Activated T-cell treated with anti-CD3 and anti-CD28 coated beads, Interleukin-2, amount 50 U/mL, for 72 hours (primary cell): ENCODE results near the gene ENOX1. TPM values are rescaled to one million over a fixed set of nuclear protein-coding genes. Genes with fewer than 3 reads are reported as not detected.

ENCODE experiments used
- ATAC-seq, 2 donors: fragments of 150-1000 bp; cut with Tn5 transposase; replicated peaks in 1 of 2; 2 replicates each; pipeline ENCODE4 v1.10.0; 2021; ENCODE audit warnings: moderate library complexity in 2 of 2, mild to moderate bottlenecking in 1 of 2
- DNase-seq, 2 donors: peaks; one replicate each; pipeline ENCODE4 v3.0.0; 2021 to 2022; ENCODE audit warnings: mixed read lengths in 1 of 2
- H3K27ac Mint-ChIP-seq: one replicate; pipeline ENCODE4 v1.8.0; 2022; ENCODE audit warnings: mild to moderate bottlenecking, moderate library complexity, mixed read lengths
- H3K27me3 Mint-ChIP-seq: one replicate; pipeline ENCODE4 v1.8.0; 2022; ENCODE audit warnings: low read depth, mixed read lengths
- H3K36me3 Mint-ChIP-seq, 2 donors: one replicate each; pipeline ENCODE4 v1.8.0; 2022; ENCODE audit warnings: mixed read lengths in 2 of 2, mild to moderate bottlenecking in 1 of 2; ENCODE audit not compliant: insufficient read depth in 2 of 2
- H3K4me1 Mint-ChIP-seq: one replicate; pipeline ENCODE4 v1.8.0; 2022; ENCODE audit warnings: low read depth, mixed read lengths
- H3K4me3 Mint-ChIP-seq, 2 donors: one replicate each; pipeline ENCODE4 v1.8.0; 2022; ENCODE audit warnings: mild to moderate bottlenecking in 2 of 2, mixed read lengths in 2 of 2, moderate library complexity in 2 of 2
- H3K9me3 Mint-ChIP-seq, 2 donors: one replicate each; pipeline ENCODE4 v1.8.0; 2022; ENCODE audit warnings: mixed read lengths in 2 of 2
- total RNA-seq, 2 donors: library from RNA; stranded (reverse); gene quantifications; one replicate each; pipeline ENCODE4 v1.2.3, GENCODE V29; 2022

ENOX1 gene
- total RNA-seq, 2 donors from 2014 or later: 1.2 to 2.0 TPM

- Mint-ChIP-seq H3K27me3 (peaks cover 9% of the 10 kb centered on the region), H3K36me3 (no peaks in the 10 kb centered on the region), H3K4me3 (no peak overlapping the region), H3K4me1 (no peaks in the 10 kb centered on the region), H3K9me3 (no peaks in the 10 kb centered on the region), H3K27ac (no peak overlapping the region)
- ATAC-seq (no peak), DNase-seq (no peak)
These were observed 492.8 kb downstream of the ENOX1 start for GRCh38 chr13:43293986-43294385.

- H3K4me3 Mint-ChIP-seq: no peak overlapping the region
- DNase-seq: no peak
- no peak for ATAC-seq
- H3K27ac Mint-ChIP-seq: no peak overlapping the region
- H3K36me3 Mint-ChIP-seq: no peaks in the 10 kb centered on the region
- H3K27me3 Mint-ChIP-seq: peaks cover 5% of the 10 kb centered on the region
- no peaks in the 10 kb centered on the region for H3K9me3 Mint-ChIP-seq
- no peaks in the 10 kb centered on the region for H3K4me1 Mint-ChIP-seq
These were observed 493.2 kb downstream of the ENOX1 start for GRCh38 chr13:43293561-43293960.

GRCh38 chr13:43293008-43293407 lies 493.8 kb downstream of the ENOX1 start:
- Mint-ChIP-seq H3K9me3 (no peaks in the 10 kb centered on the region), H3K4me1 (no peaks in the 10 kb centered on the region), H3K4me3 (no peak overlapping the region), H3K36me3 (no peaks in the 10 kb centered on the region), H3K27me3 (no peaks in the 10 kb centered on the region), H3K27ac (no peak overlapping the region)
- peak in 1 of 2 donors; percentile 3 for DNase-seq
- ATAC-seq: peak; percentile 35 to 45

GRCh38 chr13:43291287-43292060 lies 495.3 kb downstream of the ENOX1 start:
- H3K4me3 Mint-ChIP-seq: no peak overlapping the region
- no peak for ATAC-seq
- H3K9me3 Mint-ChIP-seq: no peaks in the 10 kb centered on the region
- no peaks in the 10 kb centered on the region for H3K4me1 Mint-ChIP-seq
- no peaks in the 10 kb centered on the region for H3K36me3 Mint-ChIP-seq
- no peak for DNase-seq
- no peaks in the 10 kb centered on the region for H3K27me3 Mint-ChIP-seq
- H3K27ac Mint-ChIP-seq: no peak overlapping the region

- H3K4me3 Mint-ChIP-seq: no peak overlapping the region
- H3K36me3 Mint-ChIP-seq: no peaks in the 10 kb centered on the region
- ATAC-seq (no peak), DNase-seq (no peak)
- no peaks in the 10 kb centered on the region for H3K27me3 Mint-ChIP-seq
- no peak overlapping the region for H3K27ac Mint-ChIP-seq
- no peaks in the 10 kb centered on the region for H3K4me1 Mint-ChIP-seq
- no peaks in the 10 kb centered on the region for H3K9me3 Mint-ChIP-seq
These were observed 497.1 kb downstream of the ENOX1 start for GRCh38 chr13:43289470-43290255.

GRCh38 chr13:43286751-43287150 lies 500.0 kb downstream of the ENOX1 start:
- no peaks in the 10 kb centered on the region for H3K4me1 Mint-ChIP-seq
- no peaks in the 10 kb centered on the region for H3K9me3 Mint-ChIP-seq
- no peaks in the 10 kb centered on the region for H3K27me3 Mint-ChIP-seq
- DNase-seq (no peak), ATAC-seq (no peak)
- no peaks in the 10 kb centered on the region for H3K36me3 Mint-ChIP-seq
- H3K27ac Mint-ChIP-seq: no peak overlapping the region
- H3K4me3 Mint-ChIP-seq: no peak overlapping the region

GRCh38 chr13:43285933-43286597 lies 500.7 kb downstream of the ENOX1 start:
- no peak overlapping the region for H3K27ac Mint-ChIP-seq
- H3K27me3 Mint-ChIP-seq: no peaks in the 10 kb centered on the region
- no peak for DNase-seq
- H3K9me3 Mint-ChIP-seq: no peaks in the 10 kb centered on the region
- H3K4me3 Mint-ChIP-seq: no peak overlapping the region
- no peaks in the 10 kb centered on the region for H3K4me1 Mint-ChIP-seq
- ATAC-seq: no peak
- H3K36me3 Mint-ChIP-seq: no peaks in the 10 kb centered on the region

- ATAC-seq: no peak
- Mint-ChIP-seq H3K27me3 (no peaks in the 10 kb centered on the region), H3K27ac (no peak overlapping the region), H3K9me3 (no peaks in the 10 kb centered on the region), H3K4me1 (no peaks in the 10 kb centered on the region), H3K36me3 (no peaks in the 10 kb centered on the region), H3K4me3 (no peak overlapping the region)
- no peak for DNase-seq
These were observed 502.6 kb downstream of the ENOX1 start for GRCh38 chr13:43284162-43284561.

- Mint-ChIP-seq H3K9me3 (no peaks in the 10 kb centered on the region), H3K27me3 (no peaks in the 10 kb centered on the region), H3K36me3 (no peaks in the 10 kb centered on the region), H3K4me3 (no peak overlapping the region), H3K4me1 (no peaks in the 10 kb centered on the region), H3K27ac (no peak overlapping the region)
- no peak for ATAC-seq
- no peak for DNase-seq
These were observed 507.1 kb downstream of the ENOX1 start for GRCh38 chr13:43279696-43280095.

- Mint-ChIP-seq H3K4me3 (no peak overlapping the region), H3K4me1 (no peaks in the 10 kb centered on the region), H3K36me3 (peaks cover 0 to 2% of the 10 kb centered on the region in 2 donors), H3K9me3 (no peaks in the 10 kb centered on the region), H3K27ac (no peak overlapping the region), H3K27me3 (peaks cover 8% of the 10 kb centered on the region)
- DNase-seq (no peak), ATAC-seq (no peak)
These were observed 508.6 kb downstream of the ENOX1 start for GRCh38 chr13:43278127-43278526.

- Mint-ChIP-seq H3K4me3 (no peak overlapping the region), H3K4me1 (no peaks in the 10 kb centered on the region), H3K9me3 (no peaks in the 10 kb centered on the region), H3K27ac (no peak overlapping the region), H3K36me3 (peaks cover 0 to 2% of the 10 kb centered on the region in 2 donors), H3K27me3 (peaks cover 13% of the 10 kb centered on the region)
- ATAC-seq: no peak
- DNase-seq: no peak
These were observed 509.6 kb downstream of the ENOX1 start for GRCh38 chr13:43277142-43277541.

GRCh38 chr13:43274881-43275280 lies 511.9 kb downstream of the ENOX1 start:
- DNase-seq: no peak
- no peak overlapping the region for H3K4me3 Mint-ChIP-seq
- peaks cover 13% of the 10 kb centered on the region for H3K27me3 Mint-ChIP-seq
- no peak for ATAC-seq
- no peak overlapping the region for H3K27ac Mint-ChIP-seq
- no peaks in the 10 kb centered on the region for H3K9me3 Mint-ChIP-seq
- H3K36me3 Mint-ChIP-seq: peaks cover 0 to 2% of the 10 kb centered on the region in 2 donors
- H3K4me1 Mint-ChIP-seq: no peaks in the 10 kb centered on the region

GRCh38 chr13:43273362-43273761 lies 513.4 kb downstream of the ENOX1 start:
- no peaks in the 10 kb centered on the region for H3K9me3 Mint-ChIP-seq
- no peak for DNase-seq
- H3K36me3 Mint-ChIP-seq: peaks cover 0 to 2% of the 10 kb centered on the region in 2 donors
- peaks cover 13% of the 10 kb centered on the region for H3K27me3 Mint-ChIP-seq
- no peak overlapping the region for H3K27ac Mint-ChIP-seq
- H3K4me3 Mint-ChIP-seq: no peak overlapping the region
- H3K4me1 Mint-ChIP-seq: no peaks in the 10 kb centered on the region
- ATAC-seq: no peak
